Measurements from ENCODE around the gene SAMD1. TPM values are rescaled to one million over a fixed set of nuclear protein-coding genes. Genes with fewer than 3 reads are reported as not detected.

Gene SAMD1
- total RNA-seq, 1 experiment from 2014 or later: 108 TPM

DNA sequence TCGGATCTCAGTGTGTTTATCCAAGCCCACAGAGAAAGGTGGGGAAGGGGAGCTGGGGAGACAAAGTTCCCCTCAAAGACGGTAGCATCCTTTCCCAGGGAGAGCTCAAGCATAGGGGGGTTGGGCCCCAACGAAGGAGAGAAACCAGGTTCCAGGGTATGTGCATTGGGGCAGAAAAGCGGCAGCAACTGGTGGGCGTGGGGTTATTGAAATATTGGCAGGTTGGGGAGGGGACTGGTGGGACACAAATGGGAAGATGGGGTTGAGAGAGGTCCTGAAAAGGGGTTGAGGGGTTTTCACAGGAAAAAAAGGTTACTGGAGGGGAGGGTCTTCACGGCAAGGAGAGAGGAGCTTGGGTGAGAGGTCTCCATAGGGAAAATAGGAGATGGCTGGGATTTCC lies 44.8 kb upstream of the SAMD1 start:
- no CpG with 5 or more reads among the region's 6 CpGs for WGBS (ENCODE audit: extremely low coverage, insufficient read length, low lambda C conversion rate)
- Histone ChIP-seq H3K4ac (ENCODE audit: low read depth, low read length) (no peak overlapping the region), H2AK5ac (ENCODE audit: insufficient read length, low read length) (no peak overlapping the region), H2BK20ac (ENCODE audit: low read depth, low read length, poor library complexity, severe bottlenecking) (no peak overlapping the region), H3K9ac (ENCODE audit: extremely low read depth, insufficient read length, low read length) (peak overlapping the region; percentile 36), H3K4me1 (ENCODE audit: insufficient read depth, low read length) (peaks cover 4% of the 10 kb centered on the region; the same call in 1 of the 2 replicates), H3K18ac (ENCODE audit: insufficient read length, low read depth, low read length) (no peak overlapping the region), H4K5ac (ENCODE audit: insufficient read length, low read depth, low read length) (no peak overlapping the region), H2BK5ac (ENCODE audit: insufficient read length, low read length) (no peak overlapping the region), H3K79me2 (ENCODE audit: insufficient read depth, low read length) (peaks cover 3% of the 10 kb centered on the region; the same call in 1 of the 2 replicates), H3K27me3 (ENCODE audit: insufficient read depth, low read length) (no peaks in the 10 kb centered on the region), H2BK12ac (ENCODE audit: insufficient read length, low read depth, low read length) (no peak overlapping the region), H3K27ac (ENCODE audit: insufficient read length, low read depth, low read length) (no peak overlapping the region), H3K23me2 (ENCODE audit: insufficient read length, low read depth, low read length, poor library complexity, severe bottlenecking) (peaks cover 9% of the 10 kb centered on the region), H2AFZ (ENCODE audit: low read length) (no peak overlapping the region), H3K4me2 (ENCODE audit: insufficient read depth, insufficient read length, low read length) (peak overlapping the region; percentile 77), H2BK120ac (ENCODE audit: low read depth, low read length, poor library complexity, severe bottlenecking) (no peak overlapping the region), H2BK15ac (ENCODE audit: low read depth, low read length) (no peak overlapping the region), H3K56ac (ENCODE audit: insufficient read length, low read depth, low read length) (no peak overlapping the region), H4K20me1 (ENCODE audit: control insufficient read depth, insufficient read depth, insufficient read length) (no peaks in the 10 kb centered on the region), H3K79me1 (ENCODE audit: insufficient read depth, low read depth, low read length, poor library complexity, severe bottlenecking) (peaks cover 6% of the 10 kb centered on the region), H3T11ph (ENCODE audit: low read length) (no peak overlapping the region), H3K14ac (ENCODE audit: insufficient read depth, low read length) (no peak overlapping the region), H4K91ac (ENCODE audit: insufficient read length, low read depth, low read length) (no peak overlapping the region), H4K8ac (replicated peaks; ENCODE audit: insufficient read length, low read depth, low read length) (no peak overlapping the region), H3K9me3 (ENCODE audit: control insufficient read depth, low read depth, low read length) (no peaks in the 10 kb centered on the region), H3K23ac (ENCODE audit: insufficient read length, low read depth, low read length) (no peak overlapping the region)
- H3K4me1 Mint-ChIP-seq: peaks cover 16 to 22% of the 10 kb centered on the region in 2 experiments
- H3K27me3 Mint-ChIP-seq (ENCODE audit: low read depth): no peaks in the 10 kb centered on the region
- no peak for DNase-seq
- H3K27ac Mint-ChIP-seq: peak overlapping the region in 2 of 3 experiments; percentile 21 to 75; a peak in 4 of 7 replicates
- TF ChIP-seq, protein P1, sequence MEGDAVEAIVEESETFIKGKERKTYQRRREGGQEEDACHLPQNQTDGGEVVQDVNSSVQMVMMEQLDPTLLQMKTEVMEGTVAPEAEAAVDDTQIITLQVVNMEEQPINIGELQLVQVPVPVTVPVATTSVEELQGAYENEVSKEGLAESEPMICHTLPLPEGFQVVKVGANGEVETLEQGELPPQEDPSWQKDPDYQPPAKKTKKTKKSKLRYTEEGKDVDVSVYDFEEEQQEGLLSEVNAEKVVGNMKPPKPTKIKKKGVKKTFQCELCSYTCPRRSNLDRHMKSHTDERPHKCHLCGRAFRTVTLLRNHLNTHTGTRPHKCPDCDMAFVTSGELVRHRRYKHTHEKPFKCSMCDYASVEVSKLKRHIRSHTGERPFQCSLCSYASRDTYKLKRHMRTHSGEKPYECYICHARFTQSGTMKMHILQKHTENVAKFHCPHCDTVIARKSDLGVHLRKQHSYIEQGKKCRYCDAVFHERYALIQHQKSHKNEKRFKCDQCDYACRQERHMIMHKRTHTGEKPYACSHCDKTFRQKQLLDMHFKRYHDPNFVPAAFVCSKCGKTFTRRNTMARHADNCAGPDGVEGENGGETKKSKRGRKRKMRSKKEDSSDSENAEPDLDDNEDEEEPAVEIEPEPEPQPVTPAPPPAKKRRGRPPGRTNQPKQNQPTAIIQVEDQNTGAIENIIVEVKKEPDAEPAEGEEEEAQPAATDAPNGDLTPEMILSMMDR (conservative IDR thresholded peaks at IDR 0.05): no peak
- H3K4me3 Mint-ChIP-seq: peak overlapping the region; percentile 84 to 94
- H3K9me3 Mint-ChIP-seq: no peaks in the 10 kb centered on the region
- peaks cover 14 to 23% (median 21%) of the 10 kb centered on the region in 3 experiments; a peak in 6 of 7 replicates for H3K36me3 Mint-ChIP-seq (ENCODE audit: insufficient read depth in 1 of 3, low read depth in 3 of 3)
